HG02943 (cell line): ENCODE results near the gene SLC32A1.

ENCODE experiments used
- ATAC-seq: cut with Tn5 transposase; IDR thresholded peaks from one replicate; pipeline ENCODE4 v1.9.1; 2021; ENCODE audit warnings: mild to moderate bottlenecking, low read depth, moderate library complexity; ENCODE audit not compliant: unreplicated experiment

Gene SLC32A1

GRCh38 chr20:38723848-38724625 is at the start of gene SLC32A1:
Gene SLC32A1, plus strand, starts transcription at chr20:38724486. Its CDS starts 239 bp downstream, at chr20:38724725.
- ATAC-seq: no peak

GRCh38 chr20:38674765-38675133 is 49.5 kb upstream of the SLC32A1 start:
- no peak for ATAC-seq

- ATAC-seq: no peak
Observed at GRCh38 chr20:38676576-38676975, 47.7 kb upstream of the SLC32A1 start.

GRCh38 chr20:38680500-38681306 is 43.6 kb upstream of the SLC32A1 start:
- no peak for ATAC-seq

GRCh38 chr20:38685271-38685670 is 39.0 kb upstream of the SLC32A1 start:
- no peak for ATAC-seq

- no peak for ATAC-seq
Observed at GRCh38 chr20:38685853-38686473, 38.3 kb upstream of the SLC32A1 start.

- no peak for ATAC-seq
Observed at GRCh38 chr20:38692436-38693411, 31.6 kb upstream of the SLC32A1 start.

GRCh38 chr20:38697306-38697705 is 27.0 kb upstream of the SLC32A1 start:
- ATAC-seq: no peak

- ATAC-seq: no peak
Observed at GRCh38 chr20:38698541-38698940, 25.7 kb upstream of the SLC32A1 start.

GRCh38 chr20:38700141-38700540 is 24.1 kb upstream of the SLC32A1 start:
- ATAC-seq: no peak

- ATAC-seq: no peak
Observed at GRCh38 chr20:38700926-38701325, 23.4 kb upstream of the SLC32A1 start.

- ATAC-seq: no peak
Observed at GRCh38 chr20:38703526-38703925, 20.8 kb upstream of the SLC32A1 start.

- no peak for ATAC-seq
Observed at GRCh38 chr20:38704136-38704535, 20.1 kb upstream of the SLC32A1 start.

- ATAC-seq: no peak
Observed at GRCh38 chr20:38706509-38706908, 17.8 kb upstream of the SLC32A1 start.

- no peak for ATAC-seq
Observed at GRCh38 chr20:38714308-38714707, 10.0 kb upstream of the SLC32A1 start.

GRCh38 chr20:38715646-38716045 is 8.6 kb upstream of the SLC32A1 start:
- ATAC-seq: no peak

GRCh38 chr20:38722683-38723016 is 1.6 kb upstream of the SLC32A1 start:
- no peak for ATAC-seq

- no peak for ATAC-seq
Observed at GRCh38 chr20:38723017-38723847, 1.1 kb upstream of the SLC32A1 start.

- no peak for ATAC-seq
Observed at GRCh38 chr20:38724626-38725147, 401 bp downstream of the SLC32A1 start.
